GM21576 (cell line): Measurements from ENCODE around the gene SUPT5H.

Experiments used
- ATAC-seq: cut with Tn5 transposase; IDR thresholded peaks from one replicate; pipeline ENCODE4 v1.9.1; 2021; ENCODE audit warnings: mild to moderate bottlenecking, moderate library complexity; ENCODE audit not compliant: unreplicated experiment

Gene SUPT5H

DNA sequence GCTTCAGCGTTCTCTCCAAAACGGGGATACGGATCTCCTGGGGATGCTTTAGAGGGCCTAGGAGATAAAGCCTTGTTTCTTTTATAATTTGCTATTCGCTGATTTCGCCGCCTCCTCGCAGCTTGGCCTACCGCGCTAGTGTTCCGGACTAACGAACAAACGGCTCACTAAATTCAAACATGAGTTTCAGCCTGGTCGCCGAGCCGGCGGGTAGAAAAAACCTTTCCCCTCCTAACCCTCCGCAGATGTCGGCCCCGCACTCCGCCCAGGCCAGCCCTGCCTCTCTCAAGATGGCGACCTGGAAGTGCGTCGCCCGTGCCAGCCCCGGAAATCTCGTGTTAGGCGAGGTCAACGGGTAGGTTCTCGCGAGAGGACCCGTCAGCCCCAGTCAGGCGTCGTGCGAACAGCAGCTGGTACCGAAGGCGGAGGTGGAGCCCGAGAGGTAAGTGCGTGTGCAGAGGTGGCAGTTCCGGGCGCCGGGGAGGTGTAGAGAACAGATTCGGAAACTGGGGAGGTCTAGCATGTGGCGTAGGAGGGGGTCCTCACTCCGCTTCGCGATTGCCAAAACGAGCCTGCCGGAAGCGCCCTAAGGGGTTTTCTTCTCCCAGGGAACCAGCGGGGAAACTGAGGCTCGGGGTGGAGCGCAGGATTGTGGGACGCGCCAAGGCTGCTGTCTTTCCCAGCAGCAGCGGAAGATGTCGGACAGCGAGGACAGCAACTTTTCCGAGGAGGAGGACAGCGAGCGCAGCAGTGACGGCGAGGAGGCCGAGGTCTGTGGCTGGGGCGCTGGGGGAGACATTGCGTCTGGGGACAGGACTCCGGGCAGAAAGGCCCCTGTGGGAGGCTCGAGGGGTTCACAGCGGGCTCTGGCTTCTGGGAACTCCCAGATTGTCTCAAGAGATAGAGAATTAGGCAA lies at the start of gene SUPT5H:
TSS of gene SUPT5H (plus strand) at position 387 of the 916 bp plus-strand sequence. CDS start at position 696, 309 bp downstream.
- ATAC-seq, result peak; percentile 70

DNA sequence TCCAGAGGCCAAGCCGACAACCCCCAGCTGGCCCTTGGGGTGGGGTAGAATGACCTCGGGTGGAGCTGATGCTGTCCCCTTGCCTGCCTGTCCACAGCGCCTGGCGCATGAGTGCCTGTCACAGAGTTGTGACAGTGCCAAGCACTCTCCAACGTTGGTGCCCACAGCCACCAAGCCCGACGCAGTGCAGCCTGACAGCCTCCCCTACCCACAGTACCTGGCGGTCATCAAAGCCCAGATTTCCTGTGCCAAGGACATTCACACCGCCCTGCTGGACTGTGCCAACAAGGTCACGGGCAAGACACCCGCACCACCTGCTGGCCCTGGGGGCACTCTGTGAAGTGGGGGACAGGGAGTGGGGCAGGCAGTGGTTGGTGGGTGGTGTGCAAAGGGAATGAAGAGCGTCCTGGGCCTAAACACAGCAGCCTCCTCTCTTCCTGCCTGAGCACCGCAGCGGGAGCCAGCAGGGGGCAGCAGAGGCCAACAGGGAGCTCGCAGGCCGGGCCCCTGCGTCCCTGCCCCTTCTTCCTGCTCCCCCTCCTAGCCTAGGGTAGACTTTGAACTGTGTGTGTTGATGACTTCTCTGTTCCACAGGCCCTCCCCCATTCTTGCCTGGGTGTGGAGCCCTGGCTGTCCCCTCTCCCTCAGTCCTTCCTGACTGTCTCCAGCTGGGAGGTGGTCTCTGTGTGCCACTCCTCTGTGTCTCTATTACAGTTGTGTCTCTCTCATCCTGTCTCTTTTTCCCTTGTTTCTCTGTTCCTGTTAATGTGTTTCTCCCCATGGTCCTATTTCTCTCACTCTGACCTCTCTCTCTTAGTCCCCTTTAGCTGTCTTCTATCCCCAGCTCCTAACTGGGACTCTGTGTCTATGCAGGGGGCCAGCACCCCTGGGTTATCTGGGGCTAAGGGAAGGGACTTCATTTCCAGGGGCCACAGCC lies 47.8 kb upstream of the SUPT5H start:
- ATAC-seq, result peak; percentile 40

GRCh38 chr19:39398297-39398864 lies 47.0 kb upstream of the SUPT5H start:
- no peak for ATAC-seq

DNA sequence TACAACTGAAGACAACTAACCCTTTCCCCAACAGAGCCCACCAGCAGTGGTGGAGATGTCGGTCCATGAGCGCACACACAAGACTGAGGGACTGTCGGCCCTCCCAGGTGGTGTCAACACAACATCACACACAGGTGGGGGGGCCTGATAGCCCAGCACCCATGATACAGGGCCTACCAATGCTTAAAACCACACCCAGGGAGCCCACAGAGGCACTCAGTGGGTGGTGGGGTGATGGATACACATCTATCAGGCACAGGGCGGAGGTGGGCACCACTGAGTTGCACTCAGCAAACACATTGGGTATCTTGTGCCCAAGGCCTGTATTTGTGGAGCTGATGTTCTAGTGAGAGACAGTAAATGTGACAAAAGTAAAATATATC lies 45.7 kb upstream of the SUPT5H start:
- no peak for ATAC-seq

DNA sequence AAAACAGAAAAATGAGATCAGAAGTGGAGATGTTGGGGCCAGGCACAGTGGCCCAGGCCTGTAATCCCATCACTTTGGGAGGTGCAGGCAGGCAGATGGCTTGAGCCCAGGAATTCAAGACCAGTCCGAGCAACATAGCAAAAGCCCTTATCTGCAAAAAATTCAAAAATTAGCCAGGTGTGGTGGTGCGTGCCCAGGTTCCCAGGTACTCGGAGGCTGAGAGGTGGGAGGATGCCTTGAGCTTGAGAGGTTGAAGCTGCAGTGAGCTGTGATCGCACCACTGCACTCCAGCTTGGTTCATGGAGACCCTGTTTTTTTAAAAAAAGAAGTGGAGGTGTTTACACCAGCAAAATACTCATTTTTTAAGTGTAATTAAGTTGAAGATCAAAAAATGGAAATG lies 45.3 kb upstream of the SUPT5H start:
- no peak for ATAC-seq

- ATAC-seq, result no peak
Measured at GRCh38 chr19:39401070-39401548, 44.3 kb upstream of the SUPT5H start.

DNA sequence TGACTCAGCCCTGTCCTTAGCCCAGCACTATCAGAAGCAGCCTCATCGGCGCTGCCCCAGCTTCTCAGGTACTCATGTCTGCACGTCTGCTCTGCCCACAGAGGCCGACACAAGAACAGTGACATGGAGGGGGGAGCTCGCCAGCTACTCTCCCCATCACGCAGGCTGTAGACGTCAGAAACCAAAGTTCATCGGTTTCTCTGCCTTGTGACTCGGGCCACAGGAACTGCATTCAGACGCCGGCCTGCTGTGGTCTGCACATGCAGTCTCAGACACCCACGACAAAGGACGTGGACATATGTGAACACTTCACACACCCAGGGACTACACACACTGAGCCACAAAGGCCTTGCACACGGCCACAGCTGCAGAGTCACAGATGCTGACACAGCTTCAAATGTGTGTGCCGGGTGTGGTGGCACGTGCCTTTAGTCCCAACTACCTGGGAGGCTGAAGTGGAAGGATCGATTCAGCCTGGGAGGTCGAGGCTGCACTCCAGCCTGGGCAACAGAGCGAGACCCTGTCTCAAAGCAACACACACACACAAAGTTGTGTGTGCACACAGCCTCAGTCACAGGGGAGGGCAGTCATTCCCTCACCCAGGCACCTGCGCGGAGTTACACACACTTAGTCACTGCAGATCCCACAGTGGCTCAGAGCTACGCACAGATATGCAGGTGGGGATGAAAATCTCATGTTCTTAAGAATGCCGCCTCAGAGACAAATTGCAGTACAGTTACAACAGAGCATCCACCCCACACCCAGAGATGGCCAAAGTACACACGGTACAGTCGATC lies 43.6 kb upstream of the SUPT5H start:
- no peak for ATAC-seq

DNA sequence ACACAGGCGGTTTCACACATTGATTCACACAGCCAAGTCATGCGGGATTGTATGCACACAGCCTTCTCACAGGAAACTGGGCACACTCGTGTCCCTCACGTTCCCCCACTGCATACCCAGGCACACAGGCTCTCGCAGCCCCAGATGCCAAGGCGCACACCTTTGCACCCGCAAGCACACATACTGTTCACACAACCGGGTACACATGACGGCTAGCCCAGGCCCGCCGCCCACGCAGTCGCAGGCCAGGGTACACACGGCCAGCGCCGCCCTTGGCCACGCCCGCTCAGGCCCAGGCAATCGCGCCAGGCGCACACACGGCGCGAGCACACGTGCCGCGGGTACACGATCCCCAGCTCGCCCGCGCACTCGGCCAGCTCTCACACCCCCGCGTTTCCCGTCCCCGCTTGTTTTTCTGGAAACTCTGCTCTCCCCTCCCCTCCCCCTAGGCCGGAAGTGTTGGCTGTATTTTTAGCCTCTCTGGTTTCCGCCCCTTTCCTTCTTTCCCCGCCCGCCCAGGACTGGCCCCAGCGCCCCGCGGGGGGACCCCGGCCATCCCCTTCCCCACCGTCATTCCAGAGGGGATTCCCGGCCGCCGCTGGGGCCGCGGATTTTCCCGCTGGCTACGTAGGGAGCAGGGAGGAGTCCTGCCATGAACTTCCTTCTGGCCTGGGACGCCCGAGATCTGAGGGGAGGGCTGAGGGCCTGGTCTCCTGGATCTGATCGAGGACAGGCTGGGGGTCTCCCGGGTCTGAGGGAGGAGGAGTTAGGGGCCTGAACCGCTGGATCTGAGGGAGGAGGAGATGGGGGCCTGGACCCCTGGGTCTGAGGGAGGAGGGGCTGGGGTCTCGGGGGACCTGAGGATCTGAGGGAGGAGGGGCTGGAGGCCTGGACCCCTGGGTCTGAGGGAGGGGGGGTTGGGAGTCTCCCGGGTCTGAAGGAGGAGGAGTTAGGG lies 42.8 kb upstream of the SUPT5H start:
- no peak for ATAC-seq

- ATAC-seq, result peak; percentile 14
Measured at GRCh38 chr19:39403331-39404312, 41.8 kb upstream of the SUPT5H start.

- no peak for ATAC-seq
Measured at GRCh38 chr19:39405261-39405957, 40.0 kb upstream of the SUPT5H start.

DNA sequence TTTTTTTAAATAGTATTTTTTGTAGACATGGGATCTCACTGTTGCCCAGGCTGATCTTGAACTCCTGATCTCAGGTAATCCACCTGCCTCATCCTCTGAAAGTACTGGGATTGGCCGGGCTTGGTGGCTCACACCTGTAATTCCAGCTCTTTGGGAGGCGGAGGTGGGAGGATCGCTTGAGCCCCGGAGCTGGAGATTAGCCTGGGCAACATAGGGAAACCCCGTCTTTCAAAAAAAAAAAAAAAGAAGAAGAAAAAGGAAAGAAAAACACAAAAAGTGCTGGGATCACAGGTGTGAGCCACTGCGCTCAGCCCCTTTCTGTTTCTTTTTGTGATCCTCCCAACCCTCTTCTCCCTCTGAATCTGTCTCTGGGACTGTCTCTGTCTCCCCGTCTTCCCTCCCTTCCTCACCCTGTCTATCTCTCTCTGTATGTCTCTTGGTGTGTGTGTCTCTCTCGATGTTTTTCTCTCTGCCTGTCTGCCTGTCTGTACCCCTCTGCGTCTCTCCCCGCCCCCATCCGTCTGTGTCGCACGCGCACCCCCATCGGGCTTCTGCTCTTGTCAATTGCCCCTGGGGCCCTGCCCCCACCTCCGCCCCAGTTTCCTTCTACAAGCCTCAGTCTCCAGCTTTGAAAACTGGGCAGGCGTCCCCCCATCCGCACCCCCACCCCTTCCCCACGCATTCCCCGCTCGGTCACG lies 39.3 kb upstream of the SUPT5H start:
- ATAC-seq, result no peak

DNA sequence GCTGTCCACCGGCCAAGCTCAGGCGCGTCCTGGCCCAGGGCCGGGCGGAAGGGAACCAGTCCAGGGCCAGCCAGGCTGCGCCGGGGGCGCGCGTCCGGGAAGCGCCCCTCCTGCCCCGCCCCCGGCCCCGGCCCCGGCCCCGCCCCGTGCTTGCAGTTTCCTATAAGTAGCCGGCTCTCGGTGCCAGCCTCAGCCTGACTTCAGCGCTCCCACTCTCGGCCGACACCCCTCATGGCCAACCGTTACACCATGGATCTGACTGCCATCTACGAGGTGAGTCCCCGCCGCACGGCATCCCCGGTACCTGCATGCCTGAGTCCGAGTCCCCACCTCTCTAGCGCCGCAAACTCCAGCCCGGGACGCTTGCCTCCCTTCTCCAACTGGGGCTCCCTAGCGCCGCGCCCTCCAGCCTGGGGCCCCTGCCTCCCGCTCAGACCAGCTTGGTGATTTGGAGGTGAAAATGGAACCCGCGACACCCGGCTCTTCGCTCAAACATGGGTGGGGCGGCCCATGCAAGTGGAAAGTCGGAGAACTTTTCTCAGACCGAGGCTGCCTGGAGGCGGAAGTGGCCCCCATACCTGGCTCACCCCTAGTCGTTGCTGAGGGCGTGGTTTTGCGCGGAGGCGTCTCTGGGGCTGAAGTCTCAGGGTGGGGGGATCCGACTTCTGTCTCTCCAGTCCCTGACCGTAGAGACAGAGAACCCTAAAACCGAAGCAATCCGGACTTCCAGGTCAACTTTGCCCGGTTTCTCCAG lies 38.5 kb upstream of the SUPT5H start, which contains the start of gene ZFP36:
TSS of gene ZFP36 (plus strand) at position 192 of the 754 bp plus-strand sequence. CDS start at position 250, 58 bp downstream.
- ATAC-seq, result no peak

DNA sequence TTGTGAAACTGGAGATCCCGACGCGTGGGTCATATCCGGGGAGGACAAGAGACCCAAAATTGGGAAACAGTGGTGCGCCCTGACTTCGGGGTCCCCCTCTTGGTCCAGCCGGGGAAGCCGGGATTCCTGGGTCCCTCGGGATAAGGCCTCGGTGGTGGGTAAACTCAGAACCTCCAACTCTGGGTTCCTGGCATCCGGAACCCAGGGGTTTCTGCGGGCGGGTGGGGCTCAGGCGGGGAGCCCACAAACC lies 38.0 kb upstream of the SUPT5H start:
- ATAC-seq, result no peak

DNA sequence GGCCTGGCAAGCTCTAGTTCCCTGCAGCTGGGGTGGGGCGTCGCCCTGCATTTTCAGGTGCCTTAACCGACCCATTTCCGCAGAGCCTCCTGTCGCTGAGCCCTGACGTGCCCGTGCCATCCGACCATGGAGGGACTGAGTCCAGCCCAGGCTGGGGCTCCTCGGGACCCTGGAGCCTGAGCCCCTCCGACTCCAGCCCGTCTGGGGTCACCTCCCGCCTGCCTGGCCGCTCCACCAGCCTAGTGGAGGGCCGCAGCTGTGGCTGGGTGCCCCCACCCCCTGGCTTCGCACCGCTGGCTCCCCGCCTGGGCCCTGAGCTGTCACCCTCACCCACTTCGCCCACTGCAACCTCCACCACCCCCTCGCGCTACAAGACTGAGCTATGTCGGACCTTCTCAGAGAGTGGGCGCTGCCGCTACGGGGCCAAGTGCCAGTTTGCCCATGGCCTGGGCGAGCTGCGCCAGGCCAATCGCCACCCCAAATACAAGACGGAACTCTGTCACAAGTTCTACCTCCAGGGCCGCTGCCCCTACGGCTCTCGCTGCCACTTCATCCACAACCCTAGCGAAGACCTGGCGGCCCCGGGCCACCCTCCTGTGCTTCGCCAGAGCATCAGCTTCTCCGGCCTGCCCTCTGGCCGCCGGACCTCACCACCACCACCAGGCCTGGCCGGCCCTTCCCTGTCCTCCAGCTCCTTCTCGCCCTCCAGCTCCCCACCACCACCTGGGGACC lies 37.6 kb upstream of the SUPT5H start:
- ATAC-seq, result no peak

GRCh38 chr19:39408392-39409207 lies 36.8 kb upstream of the SUPT5H start:
- ATAC-seq, result no peak
